Mucosa of descending colon (tissue), 3 donors: ENCODE results near the gene CORO2A. TPM values are rescaled to one million over a fixed set of nuclear protein-coding genes. Genes with fewer than 3 reads are reported as not detected.

Source experiments
- ATAC-seq: fragments of 200-7000 bp; cut with Tn5 transposase; one replicate; pipeline ENCODE4 v1.9.1; 2020; ENCODE audit warnings: mild to moderate bottlenecking, moderate library complexity
- DNase-seq, 3 donors: peaks; one replicate each; pipeline ENCODE4 v3.0.0-alpha.2; 2020
- H3K36me3 ChIP-seq: fragments of 200-600 bp; one replicate; pipeline ENCODE4 v1.8.0; 2021; ENCODE audit warnings: low read depth, mild to moderate bottlenecking
- H3K4me1 ChIP-seq: fragments of 200-600 bp; one replicate; pipeline ENCODE4 v1.8.0; 2021; ENCODE audit warnings: low read depth, mild to moderate bottlenecking
- H3K4me3 ChIP-seq: fragments of 200-600 bp; one replicate; pipeline ENCODE4 v1.8.0; 2021; ENCODE audit warnings: mild to moderate bottlenecking
- H3K9me3 ChIP-seq: fragments of 200-600 bp; one replicate; pipeline ENCODE4 v1.8.0; 2021; ENCODE audit warnings: mild to moderate bottlenecking
- CTCF ChIP-seq: fragments of 200-600 bp; IDR thresholded peaks from one replicate; pipeline ENCODE4 v1.8.0; 2022; ENCODE audit warnings: antibody characterized with exemption, mild to moderate bottlenecking
- intact Hi-C, 2 donors: fragments of 100-400 bp; cut with DNase I in 1 of 2; cut with micrococcal nuclease in 1 of 2; formaldehyde crosslinking; loops; one replicate each; pipeline versions ENCODE4 v1.11.0 to v1.11.1; 2022; cut with DNase I, micrococcal nuclease
- total RNA-seq, 3 donors: library from RNA; stranded (reverse); fragmentation: NEBNext Ultra II Directional in 2 of 3; extraction: Animal tissue kit (Norgen Biotek cat#: 25700) in 2 of 3; gene quantifications; one replicate each; pipeline versions ENCODE4 v1.2.1 to v1.2.4, GENCODE V29; 2021 to 2023
- donor health status: DM: no; HTN: no; CAD: no; lungs with moderate emphysema.
- donor health status: DM: no; HTN: no; CAD: no.
- donor health status: DM: no; HTN: yes; CAD: no.

Gene CORO2A
- total RNA-seq, 3 donors from 2014 or later = 25.8 to 56.1 (median 45.0) TPM

GRCh38 chr9:98159790-98160189, 32.6 kb downstream of the CORO2A start:
- H3K36me3 ChIP-seq = no peaks in the 10 kb centered on the region
- H3K4me3 ChIP-seq = no peak overlapping the region
- DNase-seq (no peak), ATAC-seq (no peak)
- TF ChIP-seq CTCF = no peak
- intact Hi-C loops = no loop called here
- H3K9me3 ChIP-seq = no peaks in the 10 kb centered on the region
- peaks cover 13% of the 10 kb centered on the region for H3K4me1 ChIP-seq

GRCh38 chr9:98159301-98159700, 33.1 kb downstream of the CORO2A start:
- no peak overlapping the region for H3K4me3 ChIP-seq
- DNase-seq (no peak), ATAC-seq (no peak)
- H3K9me3 ChIP-seq = no peaks in the 10 kb centered on the region
- H3K4me1 ChIP-seq = peaks cover 12% of the 10 kb centered on the region
- no peaks in the 10 kb centered on the region for H3K36me3 ChIP-seq
- TF ChIP-seq CTCF = no peak
- intact Hi-C loops = no loop called here

GRCh38 chr9:98158071-98158831, 34.2 kb downstream of the CORO2A start:
- no peaks in the 10 kb centered on the region for H3K36me3 ChIP-seq
- intact Hi-C loops = no loop called here
- peak in 2 of 3 donors; percentile 74 to 83 for DNase-seq
- peaks cover 6% of the 10 kb centered on the region for H3K4me1 ChIP-seq
- ATAC-seq = peak; percentile 95
- no peaks in the 10 kb centered on the region for H3K9me3 ChIP-seq
- no peak overlapping the region for H3K4me3 ChIP-seq
- TF ChIP-seq CTCF = no peak

- H3K4me1 ChIP-seq = peaks cover 3% of the 10 kb centered on the region
- no peak for ATAC-seq
- H3K36me3 ChIP-seq = no peaks in the 10 kb centered on the region
- DNase-seq = no peak
- intact Hi-C loops = no loop called here
- H3K9me3 ChIP-seq = no peaks in the 10 kb centered on the region
- no peak for TF ChIP-seq CTCF
- no peak overlapping the region for H3K4me3 ChIP-seq
Observed at GRCh38 chr9:98157372-98157771, 35.1 kb downstream of the CORO2A start.

- ATAC-seq = no peak
- Histone ChIP-seq H3K4me3 (no peak overlapping the region), H3K4me1 (peaks cover 3% of the 10 kb centered on the region), H3K9me3 (no peaks in the 10 kb centered on the region), H3K36me3 (no peaks in the 10 kb centered on the region)
- intact Hi-C loops = no loop called here
- no peak for DNase-seq
- TF ChIP-seq CTCF = no peak
Observed at GRCh38 chr9:98154678-98155077, 37.8 kb downstream of the CORO2A start.
